Type B pancreatic cell (in vitro differentiated cells): ENCODE measurements around the gene DMD. TPM values are rescaled to one million over a fixed set of nuclear protein-coding genes. Genes with fewer than 3 reads are reported as not detected.

Source experiments
- DNase-seq: peaks from one replicate; pipeline ENCODE4 v3.0.0; 2021; ENCODE audit warnings: mixed read lengths; ENCODE audit not compliant: unreplicated experiment; ENCODE audit errors: extremely low spot score
- H3K27ac Mint-ChIP-seq: 2 replicates; pipeline ENCODE4 v1.8.0; 2021; ENCODE audit warnings: mild to moderate bottlenecking, mixed read lengths
- H3K27me3 Mint-ChIP-seq: 2 replicates; pipeline ENCODE4 v1.8.0; 2021; ENCODE audit warnings: mixed read lengths
- H3K36me3 Mint-ChIP-seq: 2 replicates; pipeline ENCODE4 v1.8.0; 2021; ENCODE audit warnings: mixed read lengths
- H3K4me1 Mint-ChIP-seq: one replicate; pipeline ENCODE4 v1.8.0; 2021; ENCODE audit warnings: mixed read lengths; ENCODE audit not compliant: unreplicated experiment
- H3K4me3 Mint-ChIP-seq: 2 replicates; pipeline ENCODE4 v1.8.0; 2021; ENCODE audit warnings: mild to moderate bottlenecking, mixed read lengths
- H3K9me3 Mint-ChIP-seq: 2 replicates; pipeline ENCODE4 v1.8.0; 2021; ENCODE audit warnings: mixed read lengths
- CTCF ChIP-seq: fragments of 200-600 bp; sonication (generic); conservative IDR thresholded peaks from 2 replicates; pipeline ENCODE4 v1.5.0; 2021; ENCODE audit warnings: antibody characterized with exemption, mild to moderate bottlenecking
- total RNA-seq: library from RNA; stranded (reverse); gene quantifications from 2 replicates; pipeline ENCODE4 v1.2.1, GENCODE V29; 2021; ENCODE audit warnings: low replicate concordance

The DMD gene
- total RNA-seq, 1 donor from 2014 or later = 57.1 TPM

GRCh38 chrX:31287861-31288260 lies 1923.5 kb downstream of the DMD start:
- Mint-ChIP-seq H3K27me3 (no peaks in the 10 kb centered on the region), H3K36me3 (no peaks in the 10 kb centered on the region), H3K4me1 (no peaks in the 10 kb centered on the region), H3K4me3 (no peak overlapping the region), H3K9me3 (peaks cover 7% of the 10 kb centered on the region), H3K27ac (no peak overlapping the region)
- TF ChIP-seq CTCF = no peak
- DNase-seq = no peak

- Mint-ChIP-seq H3K27me3 (no peaks in the 10 kb centered on the region), H3K9me3 (no peaks in the 10 kb centered on the region), H3K27ac (no peak overlapping the region), H3K4me1 (no peaks in the 10 kb centered on the region), H3K4me3 (no peak overlapping the region), H3K36me3 (no peaks in the 10 kb centered on the region)
- no peak for DNase-seq
- TF ChIP-seq CTCF = no peak
Observed at GRCh38 chrX:31280580-31280979, 1930.8 kb downstream of the DMD start.

- no peaks in the 10 kb centered on the region for H3K27me3 Mint-ChIP-seq
- H3K36me3 Mint-ChIP-seq = no peaks in the 10 kb centered on the region
- DNase-seq = no peak
- H3K4me3 Mint-ChIP-seq = no peak overlapping the region
- no peak overlapping the region for H3K27ac Mint-ChIP-seq
- no peaks in the 10 kb centered on the region for H3K9me3 Mint-ChIP-seq
- H3K4me1 Mint-ChIP-seq = peaks cover under 1% of the 10 kb centered on the region
- peak; percentile 42 for TF ChIP-seq CTCF
Observed at GRCh38 chrX:31279359-31279758, 1932.0 kb downstream of the DMD start.

- Mint-ChIP-seq H3K4me1 (peaks cover 6% of the 10 kb centered on the region), H3K4me3 (no peak overlapping the region), H3K27ac (no peak overlapping the region), H3K27me3 (no peaks in the 10 kb centered on the region), H3K9me3 (no peaks in the 10 kb centered on the region), H3K36me3 (no peaks in the 10 kb centered on the region)
- no peak for DNase-seq
- TF ChIP-seq CTCF = no peak
Observed at GRCh38 chrX:31272472-31272775, 1938.9 kb downstream of the DMD start.

- Mint-ChIP-seq H3K4me1 (peaks cover 6% of the 10 kb centered on the region), H3K36me3 (no peaks in the 10 kb centered on the region), H3K27ac (no peak overlapping the region), H3K27me3 (no peaks in the 10 kb centered on the region), H3K9me3 (no peaks in the 10 kb centered on the region), H3K4me3 (no peak overlapping the region)
- no peak for TF ChIP-seq CTCF
- no peak for DNase-seq
Observed at GRCh38 chrX:31271615-31272471, 1939.5 kb downstream of the DMD start.
